Stimulated activated CD8-positive, alpha-beta memory T cell treated with anti-CD3 and anti-CD28 coated beads, Interleukin-4, amount 100 ng/mL, for 24 hours (primary cell): ENCODE measurements around the gene FAM81B.

Experiments
- DNase-seq: peaks from one replicate; pipeline ENCODE4 v3.0.0-alpha.2; 2020; ENCODE audit warnings: low read depth

FAM81B gene

DNA sequence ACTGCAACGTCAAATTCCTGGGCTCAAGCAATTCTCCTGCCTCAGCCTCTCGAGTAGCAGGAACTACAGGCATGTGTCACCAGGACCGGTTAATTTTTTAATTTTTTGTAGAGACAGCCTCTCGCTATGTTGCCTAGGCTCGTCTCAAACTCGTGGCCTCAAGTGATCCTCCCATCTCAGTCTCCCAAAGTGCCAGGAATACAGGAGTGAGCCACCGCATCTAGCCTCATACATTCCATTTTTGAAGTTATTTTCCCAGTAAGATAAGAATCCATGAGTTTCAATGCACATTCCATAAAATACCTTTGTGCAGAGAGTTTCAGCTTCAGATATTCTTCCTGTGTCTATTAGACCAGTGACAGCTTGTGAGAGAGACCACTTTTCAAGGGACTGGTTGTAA is 93.3 kb downstream of the FAM81B start:
- no peak for DNase-seq

DNA sequence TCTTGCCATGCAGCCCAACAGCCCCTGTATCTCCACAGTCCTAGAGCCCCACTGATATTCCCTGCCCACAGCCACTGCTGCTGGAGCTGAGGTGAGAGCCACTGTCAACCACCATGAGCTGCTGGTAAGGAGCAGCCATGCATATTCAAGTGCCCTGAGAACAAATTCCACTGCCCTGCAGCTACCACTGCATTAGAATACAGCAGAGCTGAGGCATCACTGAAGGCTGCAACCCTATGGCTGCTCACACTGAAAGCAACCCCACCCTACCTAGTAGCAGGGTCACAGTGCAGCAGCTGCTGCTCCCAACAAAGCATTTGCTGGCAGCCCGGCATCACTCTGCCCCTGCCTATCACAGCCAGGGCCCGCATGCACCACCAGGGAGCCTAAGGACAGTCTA is 95.0 kb downstream of the FAM81B start:
- DNase-seq = no peak

DNA sequence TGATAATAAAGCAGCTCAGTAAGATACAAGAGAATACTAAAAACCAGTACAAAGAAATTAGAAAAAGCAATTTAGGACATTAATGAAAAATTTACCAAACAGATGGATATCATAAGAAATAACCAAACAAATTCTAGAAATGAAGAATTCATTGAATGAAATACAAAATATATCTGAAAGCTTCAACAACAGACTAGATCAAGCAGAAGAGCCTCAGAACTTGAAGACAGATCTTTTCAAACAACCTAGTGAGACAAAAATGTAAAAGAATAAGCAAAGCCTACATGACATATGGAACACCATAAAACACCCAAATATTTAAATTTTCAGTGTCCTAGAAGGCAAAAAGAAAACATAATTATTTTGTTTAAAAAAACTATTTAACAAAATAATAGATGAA is 96.7 kb downstream of the FAM81B start:
- no peak for DNase-seq
